Neural cell (in vitro differentiated cells): ENCODE results near the gene DSCAML1. TPM values are rescaled to one million over a fixed set of nuclear protein-coding genes. Genes with fewer than 3 reads are reported as not detected.

Experiments
- H2AFZ ChIP-seq: fragments of 200-600, 300-800 bp; sonication (generic), shearing (Covaris generic); 2 replicates; pipeline ENCODE4 v1.6.0; 2014; ENCODE audit warnings: low read depth, mild to moderate bottlenecking, antibody characterized with exemption, low read length, moderate library complexity
- H3F3A ChIP-seq: fragments of 200-600 bp; shearing (Covaris generic); 2 replicates; pipeline ENCODE4 v1.6.1; 2016; ENCODE audit warnings: mild to moderate bottlenecking, moderate library complexity, mixed read lengths, antibody characterized with exemption, low read length; ENCODE audit not compliant: insufficient read depth, poor library complexity, severe bottlenecking
- H3K27ac ChIP-seq: fragments of 200-600, 300-800 bp; sonication (generic), shearing (Covaris generic); 2 replicates; pipeline ENCODE4 v1.5.1; 2014; ENCODE audit warnings: mild to moderate bottlenecking, low read length, moderate library complexity
- H3K27me3 ChIP-seq: fragments of 300-800, 200-600 bp; sonication (generic), shearing (Covaris generic); 2 replicates; pipeline ENCODE4 v1.6.0; 2014; ENCODE audit warnings: mild to moderate bottlenecking, low read depth, low read length, moderate library complexity; ENCODE audit not compliant: insufficient read depth
- H3K36me3 ChIP-seq: fragments of 300-800, 200-600 bp; sonication (generic), shearing (Covaris generic); 2 replicates; pipeline ENCODE4 v1.5.1; 2014; ENCODE audit warnings: mild to moderate bottlenecking, antibody characterized with exemption, low read length, moderate library complexity; ENCODE audit not compliant: insufficient read depth
- H3K4me2 ChIP-seq: fragments of 300-800, 200-600 bp; sonication (generic), shearing (Covaris generic); 2 replicates; pipeline ENCODE4 v1.6.0; 2014; ENCODE audit warnings: mild to moderate bottlenecking, low read length
- H3K4me3 ChIP-seq: fragments of 300-800, 200-600 bp; sonication (generic), shearing (Covaris generic); 2 replicates; pipeline ENCODE4 v1.5.1; 2014; ENCODE audit warnings: mild to moderate bottlenecking, low read length, moderate library complexity
- H3K79me2 ChIP-seq: fragments of 200-600 bp; shearing (Covaris generic); replicated peaks from 2 replicates; pipeline ENCODE4 v1.6.0; 2014; ENCODE audit warnings: mild to moderate bottlenecking, low read length, moderate library complexity; ENCODE audit not compliant: insufficient read depth
- H3K9ac ChIP-seq: fragments of 300-800, 200-600 bp; sonication (generic), shearing (Covaris generic); 2 replicates; pipeline ENCODE4 v1.6.1; 2016; ENCODE audit warnings: mild to moderate bottlenecking, low read length, mixed read lengths
- H3K9me2 ChIP-seq: fragments of 200-600 bp; shearing (Covaris generic); 2 replicates; pipeline ENCODE4 v1.6.1; 2016; ENCODE audit warnings: mild to moderate bottlenecking, low read length, mixed read lengths; ENCODE audit not compliant: insufficient read depth
- H3K9me3 ChIP-seq: fragments of 200-600, 300-800 bp; sonication (generic), shearing (Covaris generic); 2 replicates; pipeline ENCODE4 v1.6.1; 2016; ENCODE audit warnings: mild to moderate bottlenecking, mixed run types, low read length, moderate library complexity, mixed read lengths
- H4K20me1 ChIP-seq: fragments of 200-600 bp; shearing (Covaris generic); 2 replicates; pipeline ENCODE4 v1.6.1; 2016; ENCODE audit warnings: mild to moderate bottlenecking, mixed run types; ENCODE audit not compliant: insufficient read depth
- CTCF ChIP-seq: fragments of 450-650 bp; IDR thresholded peaks from 2 replicates; pipeline ENCODE4 v1.5.1; 2014; ENCODE audit warnings: antibody characterized with exemption, mild to moderate bottlenecking, moderate library complexity; ENCODE audit not compliant: poor library complexity, severe bottlenecking
- EP300 ChIP-seq: fragments of 450-650 bp; conservative IDR thresholded peaks from 2 replicates; pipeline ENCODE4 v1.6.1; 2014; ENCODE audit warnings: antibody characterized with exemption, mild to moderate bottlenecking, moderate library complexity; ENCODE audit not compliant: poor library complexity, severe bottlenecking
- EZH2 ChIP-seq: fragments of 200-600, 300-800 bp; shearing (Covaris generic), sonication (generic); IDR thresholded peaks from 2 replicates; pipeline ENCODE4 v1.6.1; 2014; ENCODE audit warnings: antibody characterized with exemption, low read length, borderline replicate concordance, mild to moderate bottlenecking; ENCODE audit not compliant: insufficient read depth, poor library complexity, severe bottlenecking
- MXI1 ChIP-seq: fragments of 450-650 bp; conservative IDR thresholded peaks from 2 replicates; pipeline ENCODE4 v1.6.1; 2014; ENCODE audit warnings: antibody characterized with exemption, mild to moderate bottlenecking; ENCODE audit not compliant: poor library complexity, severe bottlenecking
- POLR2AphosphoS5 ChIP-seq: IDR thresholded peaks from 2 replicates; pipeline ENCODE4 v1.6.1; 2012
- RAD21 ChIP-seq: fragments of 450-650 bp; conservative IDR thresholded peaks from 2 replicates; pipeline ENCODE4 v1.6.1; 2014; ENCODE audit warnings: antibody characterized with exemption, mild to moderate bottlenecking, moderate library complexity
- REST ChIP-seq: IDR thresholded peaks from 2 replicates; pipeline ENCODE4 v1.6.1; 2012; ENCODE audit warnings: borderline replicate concordance
- SMC3 ChIP-seq: fragments of 450-650 bp; conservative IDR thresholded peaks from 2 replicates; pipeline ENCODE4 v1.6.1; 2014; ENCODE audit warnings: antibody characterized with exemption, mild to moderate bottlenecking, moderate library complexity; ENCODE audit not compliant: poor library complexity
- TAF1 ChIP-seq: IDR thresholded peaks from 2 replicates; pipeline ENCODE4 v1.6.1; 2012; ENCODE audit warnings: low read depth
- polyA plus RNA-seq: library from polyadenylated mRNA; depleted of rRNA; stranded (reverse); fragments of >200 nt; gene quantifications from 2 replicates; pipeline ENCODE4 v1.2.3, GENCODE V29; 2014

DSCAML1 gene
- polyA plus RNA-seq, 1 donor from 2014 or later, result 1.3 TPM

DNA sequence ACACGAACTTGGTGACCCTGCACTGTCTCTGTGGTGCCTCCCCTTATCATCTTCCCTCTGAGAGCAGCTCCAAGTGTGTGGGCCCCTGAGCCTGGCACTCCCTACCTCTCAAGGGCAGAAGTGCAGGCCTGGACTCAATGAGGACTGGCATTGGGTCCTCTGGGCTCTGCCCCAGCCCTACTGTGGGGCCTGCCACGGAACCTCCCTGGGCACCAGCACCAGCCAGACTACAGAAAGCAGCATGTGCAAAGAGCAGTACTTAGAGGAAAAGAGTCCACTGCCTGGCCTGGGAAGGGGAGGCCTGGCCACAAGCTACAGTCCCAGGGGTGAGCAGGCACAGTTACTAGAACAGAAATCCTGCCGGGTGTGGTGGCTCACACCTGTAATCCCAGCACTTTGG lies 222.5 kb downstream of the DSCAML1 start:
- no peaks in the 10 kb centered on the region for H4K20me1 ChIP-seq
- no peaks in the 10 kb centered on the region for H3K79me2 ChIP-seq
- no peak overlapping the region for H2AFZ ChIP-seq
- no peak overlapping the region for H3K27ac ChIP-seq
- H3K9ac ChIP-seq, result no peak overlapping the region
- no peak overlapping the region for H3K4me2 ChIP-seq
- H3K9me2 ChIP-seq, result no peaks in the 10 kb centered on the region
- H3K36me3 ChIP-seq, result no peaks in the 10 kb centered on the region
- no peaks in the 10 kb centered on the region for H3K9me3 ChIP-seq
- no peaks in the 10 kb centered on the region for H3K27me3 ChIP-seq
- TF ChIP-seq MXI1 (no peak), RAD21 (no peak), TAF1 (no peak), REST (no peak), EP300 (no peak), EZH2 (no peak), SMC3 (no peak), POLR2AphosphoS5 (no peak), CTCF (no peak)
- no peaks in the 10 kb centered on the region for H3F3A ChIP-seq
- no peak overlapping the region for H3K4me3 ChIP-seq

DNA sequence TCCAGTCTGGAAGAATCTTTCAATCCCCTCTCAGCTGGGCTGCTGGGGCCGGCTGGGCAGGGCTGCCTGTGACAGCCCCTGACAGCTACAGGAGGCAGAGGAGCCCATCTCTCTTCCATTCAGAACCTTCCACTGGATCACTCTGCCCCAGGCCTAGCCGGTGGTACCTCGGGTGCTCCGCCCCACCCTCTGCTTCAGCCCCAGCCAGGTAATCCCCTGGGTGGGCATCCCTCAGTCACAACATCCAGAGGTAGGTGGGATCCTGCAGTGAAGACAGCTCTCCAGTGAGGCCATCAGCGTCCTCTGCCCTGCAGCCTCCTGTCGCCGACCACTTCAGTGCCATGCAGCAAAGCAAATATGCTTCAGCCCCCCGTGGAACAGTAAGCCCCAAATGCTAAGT lies 223.7 kb downstream of the DSCAML1 start:
- H3K4me3 ChIP-seq, result no peak overlapping the region
- H3K79me2 ChIP-seq, result no peaks in the 10 kb centered on the region
- no peak for TF ChIP-seq EZH2
- H3K36me3 ChIP-seq, result no peaks in the 10 kb centered on the region
- no peaks in the 10 kb centered on the region for H3K27me3 ChIP-seq
- no peaks in the 10 kb centered on the region for H4K20me1 ChIP-seq
- H3K9me3 ChIP-seq, result no peaks in the 10 kb centered on the region
- no peak overlapping the region for H3K27ac ChIP-seq
- H3K4me2 ChIP-seq, result no peak overlapping the region
- H3K9me2 ChIP-seq, result no peaks in the 10 kb centered on the region
- H3K9ac ChIP-seq, result no peak overlapping the region
- no peak overlapping the region for H2AFZ ChIP-seq
- H3F3A ChIP-seq, result no peaks in the 10 kb centered on the region

GRCh38 chr11:117572671-117573070 lies 224.3 kb downstream of the DSCAML1 start:
- Histone ChIP-seq H3F3A (no peaks in the 10 kb centered on the region), H3K9ac (no peak overlapping the region), H3K27me3 (no peaks in the 10 kb centered on the region), H3K4me2 (no peak overlapping the region), H3K79me2 (no peaks in the 10 kb centered on the region), H3K27ac (no peak overlapping the region), H3K9me2 (no peaks in the 10 kb centered on the region), H3K36me3 (no peaks in the 10 kb centered on the region), H3K4me3 (no peak overlapping the region), H2AFZ (no peak overlapping the region), H4K20me1 (no peaks in the 10 kb centered on the region), H3K9me3 (no peaks in the 10 kb centered on the region)
- TF ChIP-seq SMC3 (no peak), EP300 (no peak), TAF1 (no peak), EZH2 (no peak), REST (no peak), CTCF (no peak), MXI1 (no peak), POLR2AphosphoS5 (no peak), RAD21 (no peak)
